ENCODE data around the gene SNTB2. TPM values are rescaled to one million over a fixed set of nuclear protein-coding genes. Genes with fewer than 3 reads are reported as not detected.
"Not testable (repeated sequence)": the region's sequence is repeated elsewhere in the genome, so short reads cannot be mapped to it uniquely, and the experiment has no call there.

SNTB2 gene
- 10 to 100 TPM; 13.3 to 36.8 (median 33.0) TPM for total RNA-seq

- peaks cover 29 to 38% of the 10 kb centered on the region in 2 donors for H3K4me1 ChIP-seq
- in situ Hi-C loops (cut with MboI; ENCODE audit: low sequenced_read_pairs in 4 of 4) (no loop called here), intact Hi-C loops (cut with DNase I; ENCODE audit: low total_unique reads) (loop anchor here (1.0 to 5.0 kb wide), 4 partner anchors 55 to 200 kb away; partner anchors contain the start of genes CHTF8, TERF2, UTP4 and VPS4A)
- DNase-seq (peak; percentile 79 to 89), ATAC-seq (peak; percentile 94 to 95)
- peak within 1 kb of the TSS; percentile 78 to 93 (median 90) for H3K27ac ChIP-seq
- peak; percentile 85 to 87 for TF ChIP-seq POLR2A (IDR thresholded peaks at IDR 0.05)
- TF ChIP-seq, protein P1, sequence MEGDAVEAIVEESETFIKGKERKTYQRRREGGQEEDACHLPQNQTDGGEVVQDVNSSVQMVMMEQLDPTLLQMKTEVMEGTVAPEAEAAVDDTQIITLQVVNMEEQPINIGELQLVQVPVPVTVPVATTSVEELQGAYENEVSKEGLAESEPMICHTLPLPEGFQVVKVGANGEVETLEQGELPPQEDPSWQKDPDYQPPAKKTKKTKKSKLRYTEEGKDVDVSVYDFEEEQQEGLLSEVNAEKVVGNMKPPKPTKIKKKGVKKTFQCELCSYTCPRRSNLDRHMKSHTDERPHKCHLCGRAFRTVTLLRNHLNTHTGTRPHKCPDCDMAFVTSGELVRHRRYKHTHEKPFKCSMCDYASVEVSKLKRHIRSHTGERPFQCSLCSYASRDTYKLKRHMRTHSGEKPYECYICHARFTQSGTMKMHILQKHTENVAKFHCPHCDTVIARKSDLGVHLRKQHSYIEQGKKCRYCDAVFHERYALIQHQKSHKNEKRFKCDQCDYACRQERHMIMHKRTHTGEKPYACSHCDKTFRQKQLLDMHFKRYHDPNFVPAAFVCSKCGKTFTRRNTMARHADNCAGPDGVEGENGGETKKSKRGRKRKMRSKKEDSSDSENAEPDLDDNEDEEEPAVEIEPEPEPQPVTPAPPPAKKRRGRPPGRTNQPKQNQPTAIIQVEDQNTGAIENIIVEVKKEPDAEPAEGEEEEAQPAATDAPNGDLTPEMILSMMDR (IDR thresholded peaks at IDR 0.05 in 4 of 5, conservative IDR thresholded peaks at IDR 0.05 in 1 of 5): no peak
- H3K9me3 ChIP-seq: no peaks in the 10 kb centered on the region
- H3K4me3 ChIP-seq: peak within 1 kb of the TSS; percentile 67 to 92 (median 78)
- H3K36me3 ChIP-seq: no peaks in the 10 kb centered on the region
- no peaks in the 10 kb centered on the region for H3K27me3 ChIP-seq
Measured at GRCh38 chr16:69186642-69187445, at the start of gene SNTB2. SNTB2 (plus strand) TSS chr16:69187164; CDS start chr16:69187167, 3 bp downstream.

DNA sequence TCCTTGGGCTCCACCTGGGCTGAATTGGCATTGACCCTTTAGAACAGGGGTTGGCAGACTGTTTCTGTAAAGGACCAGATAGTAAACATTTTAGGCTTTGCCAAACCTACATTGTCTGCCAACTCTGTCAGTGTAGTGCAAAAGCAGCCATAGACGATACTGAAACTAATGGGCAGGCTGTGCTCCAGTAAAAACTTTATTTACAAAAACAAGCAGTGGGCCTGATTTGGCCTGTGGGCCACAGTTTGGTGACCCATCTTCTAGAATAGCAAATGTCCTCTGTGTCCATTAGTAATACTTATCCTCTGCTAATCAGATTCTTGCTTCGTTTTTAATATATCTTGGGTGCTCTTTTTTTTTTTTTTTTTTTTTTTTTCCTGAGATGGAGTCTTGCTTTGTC is 48.4 kb upstream of the SNTB2 start:
- ATAC-seq (no peak), DNase-seq (no peak)
- H3K27ac ChIP-seq: no peak overlapping the region
- no peak overlapping the region for H3K4me3 ChIP-seq
- H3K4me1 ChIP-seq: peaks cover 6 to 8% of the 10 kb centered on the region in 2 donors
- intact Hi-C loops (cut with DNase I; ENCODE audit: low total_unique reads): no loop called here
- H3K27me3 ChIP-seq: no peaks in the 10 kb centered on the region
- in situ Hi-C loops (cut with MboI; ENCODE audit: low sequenced_read_pairs in 4 of 4): no loop called here
- H3K9me3 ChIP-seq: no peaks in the 10 kb centered on the region
- H3K36me3 ChIP-seq: peaks cover 4 to 64% of the 10 kb centered on the region in 2 donors
- TF ChIP-seq, protein P1 (IDR thresholded peaks at IDR 0.05 in 4 of 5, conservative IDR thresholded peaks at IDR 0.05 in 1 of 5): no peak
- no peak for TF ChIP-seq POLR2A (IDR thresholded peaks at IDR 0.05)

GRCh38 chr16:69139464-69139863 is 47.5 kb upstream of the SNTB2 start:
- H3K9me3 ChIP-seq; H3K27me3 ChIP-seq; H3K4me1 ChIP-seq; ATAC-seq; H3K4me3 ChIP-seq; DNase-seq; in situ Hi-C loops (cut with MboI; ENCODE audit: low sequenced_read_pairs in 4 of 4); intact Hi-C loops (cut with DNase I; ENCODE audit: low total_unique reads); H3K27ac ChIP-seq: not testable (repeated sequence)
- H3K36me3 ChIP-seq: peaks cover 5 to 73% of the 10 kb centered on the region in 2 donors

GRCh38 chr16:69141014-69141413 is 46.0 kb upstream of the SNTB2 start:
- intact Hi-C loops (cut with DNase I; ENCODE audit: low total_unique reads) (no loop called here), in situ Hi-C loops (cut with MboI; ENCODE audit: low sequenced_read_pairs in 4 of 4) (no loop called here)
- DNase-seq (no peak), ATAC-seq (no peak)
- no peak for TF ChIP-seq POLR2A (IDR thresholded peaks at IDR 0.05)
- TF ChIP-seq, protein P1 (IDR thresholded peaks at IDR 0.05 in 4 of 5, conservative IDR thresholded peaks at IDR 0.05 in 1 of 5): no peak
- Histone ChIP-seq H3K4me1 (peaks cover 0 to 9% of the 10 kb centered on the region in 2 donors), H3K4me3 (no peak overlapping the region), H3K36me3 (peaks cover 5 to 86% of the 10 kb centered on the region in 2 donors), H3K27me3 (no peaks in the 10 kb centered on the region), H3K9me3 (no peaks in the 10 kb centered on the region), H3K27ac (no peak overlapping the region)

DNA sequence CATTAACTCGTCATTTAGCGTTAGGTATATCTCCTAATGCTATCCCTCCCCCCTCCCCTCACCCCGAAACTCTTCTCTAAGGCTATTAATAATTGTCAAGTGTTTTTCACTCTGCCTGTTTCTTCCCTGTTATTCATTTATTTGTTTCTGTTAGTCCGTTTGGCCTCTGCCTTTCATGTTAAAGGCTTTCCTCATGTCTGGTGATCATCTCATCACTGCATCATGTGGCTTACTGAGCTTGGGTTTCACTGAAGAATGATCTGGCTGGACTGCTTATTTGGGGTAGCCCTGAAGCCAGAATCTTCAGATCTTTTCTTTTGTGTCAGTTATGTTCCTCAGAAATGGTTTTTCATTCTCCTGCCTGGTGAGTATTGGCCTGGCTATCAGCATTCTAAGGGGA is 45.0 kb upstream of the SNTB2 start:
- Histone ChIP-seq H3K27me3 (no peaks in the 10 kb centered on the region), H3K4me1 (peaks cover 0 to 9% of the 10 kb centered on the region in 2 donors), H3K9me3 (no peaks in the 10 kb centered on the region), H3K27ac (no peak overlapping the region), H3K36me3 (peaks cover 5 to 81% of the 10 kb centered on the region in 2 donors), H3K4me3 (no peak overlapping the region)
- DNase-seq: no peak
- ATAC-seq: no peak
- intact Hi-C loops (cut with DNase I; ENCODE audit: low total_unique reads) (no loop called here), in situ Hi-C loops (cut with MboI; ENCODE audit: low sequenced_read_pairs in 4 of 4) (no loop called here)
- TF ChIP-seq, protein P1 (IDR thresholded peaks at IDR 0.05 in 4 of 5, conservative IDR thresholded peaks at IDR 0.05 in 1 of 5): no peak
- no peak for TF ChIP-seq POLR2A (IDR thresholded peaks at IDR 0.05)
